ENCODE results near the gene EHHADH. TPM values are rescaled to one million over a fixed set of nuclear protein-coding genes. Genes with fewer than 3 reads are reported as not detected.

EHHADH gene
- total and polyA plus RNA-seq, 2 of the 13 experiments (the other 11 are each of a cell fraction or from before 2014, with no cell fraction given), result 14.5 to 38.9 TPM

Small RNAs within 50 kb of the gene (microRNA-seq; reads per million reads assigned to microRNA genes)
- gene MIR5588, result not detected

Small RNAs within 50 kb of the gene (small RNA-seq; reads per million reads assigned to genes)
- gene MIR5588 (ENCODE audit: insufficient read depth in 2 of 3, insufficient read length in 3 of 3, low read depth in 2 of 3, low replicate concordance in 1 of 3), result 0.20 to 5.8 (median 1.3) reads per million in 3 experiments

Other genes starting within 250 kb of the EHHADH start
- gene C3orf70, start 101.0 kb downstream of the EHHADH start, total RNA-seq (2016; rRNA removed; fragmentation: Illumina TruSeq; extraction: Trizol), result 2.4 and 3.4 TPM in 2 replicates
- gene C3orf70, start 101.0 kb downstream of the EHHADH start, polyA plus RNA-seq (2011; rRNA removed), result 0.63 and 0.79 TPM in 2 replicates
- gene MAP3K13, start 109.1 kb upstream of the EHHADH start, total RNA-seq (2016; rRNA removed; fragmentation: Illumina TruSeq; extraction: Trizol), result 26.5 and 34.2 TPM in 2 replicates
- 17.3 and 24.2 TPM in 2 replicates for gene MAP3K13, start 109.1 kb upstream of the EHHADH start, polyA plus RNA-seq (2011; rRNA removed)
- 24.2 and 40.0 TPM in 2 replicates for gene TMEM41A, start 245.0 kb upstream of the EHHADH start, total RNA-seq (2016; rRNA removed; fragmentation: Illumina TruSeq; extraction: Trizol)
- 27.9 and 30.0 TPM in 2 replicates for gene TMEM41A, start 245.0 kb upstream of the EHHADH start, polyA plus RNA-seq (2011; rRNA removed)